ENCODE measurements around the gene ZNF217.
"Not testable (repeated sequence)": the region's sequence is repeated elsewhere in the genome, so short reads cannot be mapped to it uniquely, and the experiment has no call there.

The ZNF217 gene

GRCh38 chr20:53582251-53582570 is 11.4 kb downstream of the ZNF217 start:
- DNase-seq = no peak

- DNase-seq = no peak
Measured at GRCh38 chr20:53581444-53582250, 12.0 kb downstream of the ZNF217 start.

- DNase-seq = no peak
Measured at GRCh38 chr20:53580376-53581111, 13.1 kb downstream of the ZNF217 start.

GRCh38 chr20:53579581-53580375 is 13.9 kb downstream of the ZNF217 start:
- no peak for DNase-seq

- no peak for DNase-seq
Measured at GRCh38 chr20:53579266-53579580, 14.4 kb downstream of the ZNF217 start.

GRCh38 chr20:53578492-53579222 is 15.0 kb downstream of the ZNF217 start:
- DNase-seq = peak; percentile 66

GRCh38 chr20:53576586-53577318 is 16.9 kb downstream of the ZNF217 start:
- DNase-seq = no peak

- DNase-seq = no peak
Measured at GRCh38 chr20:53576195-53576580, 17.5 kb downstream of the ZNF217 start.

- DNase-seq = no peak
Measured at GRCh38 chr20:53575481-53576194, 18.0 kb downstream of the ZNF217 start.

- no peak for DNase-seq
Measured at GRCh38 chr20:53574819-53575218, 18.8 kb downstream of the ZNF217 start.

- DNase-seq = no peak
Measured at GRCh38 chr20:53574259-53574789, 19.3 kb downstream of the ZNF217 start.

- no peak for DNase-seq
Measured at GRCh38 chr20:53571555-53572286, 21.9 kb downstream of the ZNF217 start.

- no peak for DNase-seq
Measured at GRCh38 chr20:53570446-53571276, 23.0 kb downstream of the ZNF217 start.

GRCh38 chr20:53569606-53570307 is 23.9 kb downstream of the ZNF217 start:
- no peak for DNase-seq

- no peak for DNase-seq
Measured at GRCh38 chr20:53569005-53569404, 24.6 kb downstream of the ZNF217 start.

GRCh38 chr20:53568351-53568750 is 25.3 kb downstream of the ZNF217 start:
- no peak for DNase-seq

- no peak for DNase-seq
Measured at GRCh38 chr20:53567379-53567917, 26.2 kb downstream of the ZNF217 start.

- not testable (repeated sequence) for DNase-seq
Measured at GRCh38 chr20:53566623-53567022, 27.0 kb downstream of the ZNF217 start.

- DNase-seq = no peak
Measured at GRCh38 chr20:53565254-53565653, 28.4 kb downstream of the ZNF217 start.

All from activated gamma-delta T cell treated with Interleukin-2 at 50 U/mL for 16 hours (primary cell).